Fibroblast of villous mesenchyme (primary cell): Measurements from ENCODE around the gene NOSIP. TPM values are rescaled to one million over a fixed set of nuclear protein-coding genes. Genes with fewer than 3 reads are reported as not detected.

ENCODE experiments used
- DNase-seq: peaks from one replicate; pipeline ENCODE4 v3.0.0-alpha.2; 2010; ENCODE audit warnings: low read depth
- H3K4me3 ChIP-seq: 2 replicates; pipeline ENCODE4 v1.5.1; 2011; ENCODE audit warnings: low read depth, mild to moderate bottlenecking, low read length
- total RNA-seq: library from RNA; depleted of rRNA; stranded (reverse); fragments of >200 nt; gene quantifications from 2 replicates; pipeline ENCODE4 v1.2.3, GENCODE V29; 2012
- TF ChIP-seq, protein P1 (sequence below): IDR thresholded peaks from 2 replicates; pipeline ENCODE4 v1.5.1; 2012; ENCODE audit warnings: low read depth, mild to moderate bottlenecking, low read length; ENCODE audit not compliant: insufficient read depth

The NOSIP gene
- total RNA-seq, 1 donor = 76.9 TPM

DNA sequence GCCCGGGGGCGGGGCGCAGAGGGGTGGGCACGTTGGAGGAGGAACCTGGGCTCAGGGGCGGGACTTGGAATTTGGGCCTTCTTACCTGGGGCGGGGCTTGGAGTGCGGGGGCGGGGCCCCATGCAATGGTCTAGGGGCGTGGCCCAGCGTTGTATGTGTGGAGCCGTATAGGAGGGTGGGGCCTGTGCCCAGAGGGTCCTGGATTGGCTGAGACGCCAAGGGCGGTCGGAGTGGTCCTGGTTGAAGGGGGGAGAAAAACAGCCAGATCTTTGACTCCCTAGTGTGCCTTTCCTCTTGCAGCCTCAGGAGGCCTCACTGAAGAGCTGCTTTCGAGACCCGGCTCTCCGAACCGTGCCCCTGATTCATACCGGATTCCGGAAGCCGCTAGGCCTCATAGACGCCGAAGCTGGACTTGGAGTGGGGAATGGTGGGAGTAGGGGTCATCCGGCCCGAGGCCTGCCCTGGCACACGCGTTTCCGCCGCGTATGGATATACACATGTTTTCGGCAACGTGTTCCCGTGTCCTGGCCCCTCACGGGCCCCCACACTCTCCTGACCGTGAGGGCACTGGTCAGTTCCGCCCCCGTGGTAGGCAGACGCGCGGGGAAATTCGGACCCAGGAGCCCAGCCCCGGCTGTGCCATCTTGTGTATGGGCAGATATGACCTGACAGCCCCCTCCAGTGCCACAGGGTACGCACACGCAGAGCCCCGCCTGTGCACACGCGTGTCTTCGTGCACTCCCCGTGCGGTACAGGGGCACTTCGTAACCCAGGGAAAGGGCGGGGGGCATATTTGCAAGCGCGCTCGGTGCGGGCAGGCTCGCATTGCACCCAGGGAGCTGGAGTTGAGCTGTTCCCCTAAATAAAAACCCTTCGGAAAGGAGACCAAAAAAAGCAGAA, 10.0 kb upstream of the NOSIP start:
- peak overlapping the region; percentile 87 for H3K4me3 ChIP-seq
- peak; percentile 95 for DNase-seq
- TF ChIP-seq, protein P1, sequence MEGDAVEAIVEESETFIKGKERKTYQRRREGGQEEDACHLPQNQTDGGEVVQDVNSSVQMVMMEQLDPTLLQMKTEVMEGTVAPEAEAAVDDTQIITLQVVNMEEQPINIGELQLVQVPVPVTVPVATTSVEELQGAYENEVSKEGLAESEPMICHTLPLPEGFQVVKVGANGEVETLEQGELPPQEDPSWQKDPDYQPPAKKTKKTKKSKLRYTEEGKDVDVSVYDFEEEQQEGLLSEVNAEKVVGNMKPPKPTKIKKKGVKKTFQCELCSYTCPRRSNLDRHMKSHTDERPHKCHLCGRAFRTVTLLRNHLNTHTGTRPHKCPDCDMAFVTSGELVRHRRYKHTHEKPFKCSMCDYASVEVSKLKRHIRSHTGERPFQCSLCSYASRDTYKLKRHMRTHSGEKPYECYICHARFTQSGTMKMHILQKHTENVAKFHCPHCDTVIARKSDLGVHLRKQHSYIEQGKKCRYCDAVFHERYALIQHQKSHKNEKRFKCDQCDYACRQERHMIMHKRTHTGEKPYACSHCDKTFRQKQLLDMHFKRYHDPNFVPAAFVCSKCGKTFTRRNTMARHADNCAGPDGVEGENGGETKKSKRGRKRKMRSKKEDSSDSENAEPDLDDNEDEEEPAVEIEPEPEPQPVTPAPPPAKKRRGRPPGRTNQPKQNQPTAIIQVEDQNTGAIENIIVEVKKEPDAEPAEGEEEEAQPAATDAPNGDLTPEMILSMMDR = no peak

DNA sequence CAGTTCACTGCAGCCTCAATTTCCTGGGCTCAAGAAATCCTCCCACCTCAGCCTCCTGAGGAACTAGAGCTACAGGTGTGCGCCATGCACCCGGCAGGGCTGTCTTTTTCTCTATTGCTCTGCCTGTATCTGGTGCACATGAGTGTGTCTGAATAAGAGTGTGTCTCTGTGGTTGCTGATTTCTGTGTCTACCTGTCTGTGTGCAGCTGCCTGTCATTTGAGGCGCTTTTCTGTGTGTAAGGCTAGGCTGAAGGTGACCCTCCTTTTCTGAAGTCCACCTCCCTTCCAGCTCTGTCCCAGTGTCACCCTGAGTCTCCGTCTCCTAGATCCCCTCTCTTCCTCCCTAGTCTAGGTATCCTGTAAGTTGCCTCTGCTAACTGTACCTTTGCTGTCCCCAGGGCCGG, 9.1 kb upstream of the NOSIP start:
- DNase-seq = no peak
- TF ChIP-seq, protein P1 = no peak
- no peak overlapping the region for H3K4me3 ChIP-seq

DNA sequence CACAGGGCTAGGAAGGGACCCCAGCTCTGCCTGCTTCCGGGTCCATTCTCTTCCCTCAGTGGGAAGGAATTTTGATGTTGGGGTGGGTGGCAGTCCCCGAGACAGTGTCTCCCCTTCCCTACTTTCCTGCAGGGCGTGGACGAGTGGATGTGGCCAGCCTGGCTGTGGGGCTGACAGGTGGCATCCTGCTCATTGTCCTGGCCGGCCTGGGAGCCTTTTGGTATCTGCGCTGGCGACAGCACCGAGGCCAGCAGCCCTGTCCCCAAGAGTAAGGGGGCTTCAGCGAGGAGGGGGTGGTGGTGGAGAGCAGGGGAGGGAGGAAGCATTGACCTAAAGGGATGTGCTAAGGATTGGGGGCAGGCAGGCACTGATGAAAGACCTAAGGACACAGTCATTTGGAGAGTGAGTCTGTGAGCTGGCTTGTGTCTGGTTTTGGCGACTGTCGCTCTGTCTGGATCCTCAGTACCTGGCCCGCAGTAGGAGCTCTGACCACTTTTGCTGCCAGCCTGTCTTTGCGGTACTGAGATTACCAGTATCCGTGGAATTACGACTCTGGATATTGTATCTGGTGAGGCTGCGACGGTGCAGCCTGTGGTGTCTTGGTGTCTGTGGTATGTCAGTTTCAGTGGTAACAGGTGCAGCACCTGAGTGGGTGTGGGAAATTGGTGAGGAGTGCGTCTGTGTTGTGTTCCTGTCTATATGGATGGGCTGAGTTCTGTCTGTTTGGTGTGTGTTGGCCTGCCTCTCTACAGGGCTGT, 8.2 kb upstream of the NOSIP start:
- DNase-seq = no peak
- TF ChIP-seq, protein P1 = no peak
- no peak overlapping the region for H3K4me3 ChIP-seq

DNA sequence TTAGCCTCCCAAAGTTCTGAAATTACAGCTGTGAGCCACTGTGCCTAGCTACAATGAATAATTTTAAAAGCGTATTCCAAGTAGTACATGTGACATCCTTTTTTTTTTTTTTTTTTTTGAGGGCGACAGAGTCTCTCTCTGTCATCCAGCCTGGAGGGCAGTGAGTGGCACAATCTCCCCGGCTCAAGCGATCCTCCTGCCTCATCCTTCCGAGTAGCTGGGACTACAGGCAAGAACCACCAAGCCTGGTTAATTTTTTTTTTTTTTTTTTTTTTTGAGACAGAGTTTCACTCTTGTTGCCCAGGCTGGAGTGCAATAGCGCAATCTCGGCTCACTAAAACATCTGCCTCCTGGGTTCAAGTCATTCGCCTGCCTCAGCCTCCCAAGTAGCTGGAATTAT, 6.9 kb upstream of the NOSIP start:
- no peak overlapping the region for H3K4me3 ChIP-seq
- DNase-seq = no peak
- TF ChIP-seq, protein P1 = no peak

DNA sequence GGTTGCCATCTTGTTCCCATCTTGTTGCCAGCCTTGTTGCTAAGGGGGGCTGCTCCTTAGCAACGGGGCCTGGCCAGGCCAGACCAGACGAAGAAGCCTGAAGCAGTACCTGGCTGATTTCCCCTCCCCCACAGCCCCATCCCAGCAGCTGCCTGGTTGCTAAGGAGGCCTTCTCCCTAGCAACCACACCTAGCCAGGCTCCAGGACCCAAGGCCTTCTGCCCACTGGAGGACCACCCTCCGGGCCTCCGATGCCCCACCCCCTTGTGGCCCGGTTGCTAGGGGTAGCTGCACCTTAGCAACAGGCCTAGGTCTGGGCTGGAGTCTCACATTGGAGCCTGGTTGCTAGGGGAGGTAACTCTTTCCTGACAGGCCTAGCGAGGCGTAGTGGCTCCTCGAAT, 4.7 kb upstream of the NOSIP start:
- TF ChIP-seq, protein P1 = no peak
- no peak for DNase-seq
- H3K4me3 ChIP-seq = no peak overlapping the region

- DNase-seq = no peak
- TF ChIP-seq, protein P1 = no peak
- H3K4me3 ChIP-seq = no peak overlapping the region
Observed at GRCh38 chr19:49583239-49583638, 2.9 kb upstream of the NOSIP start.
